ENCODE measurements around the gene ABCA2. TPM values are rescaled to one million over a fixed set of nuclear protein-coding genes. Genes with fewer than 3 reads are reported as not detected.

Gene ABCA2
- total RNA-seq, 4 donors from 2014 or later: 14.1 to 20.0 (median 16.7) TPM

- Histone ChIP-seq H3K36me3 (no peaks in the 10 kb centered on the region), H3K4me1 (peaks cover 6 to 12% of the 10 kb centered on the region in 2 donors), H3K27me3 (peaks cover 4 to 26% (median 21%) of the 10 kb centered on the region in 3 donors), H3K9me3 (no peaks in the 10 kb centered on the region), H3K27ac (no peak overlapping the region), H3K4me3 (no peak overlapping the region)
- no peak for DNase-seq
- TF ChIP-seq POLR2A (IDR thresholded peaks at IDR 0.05) (no peak), CTCF (IDR thresholded peaks at IDR 0.05 in 4 of 5, conservative IDR thresholded peaks at IDR 0.05 in 1 of 5) (no peak)
- intact Hi-C loops (cut with DNase I; ENCODE audit: low total_unique reads) (no loop called here), in situ Hi-C loops (cut with MboI; ENCODE audit: low sequenced_read_pairs in 4 of 4) (no loop called here)
- ATAC-seq: no peak
Observed at GRCh38 chr9:137058521-137059234, 30.6 kb upstream of the ABCA2 start.

- in situ Hi-C loops (cut with MboI; ENCODE audit: low sequenced_read_pairs in 4 of 4): no loop called here
- ATAC-seq (no peak), DNase-seq (no peak)
- Histone ChIP-seq H3K27me3 (peaks cover 11 to 37% (median 30%) of the 10 kb centered on the region in 3 donors), H3K36me3 (no peaks in the 10 kb centered on the region), H3K4me3 (no peak overlapping the region), H3K4me1 (peaks cover 6 to 12% of the 10 kb centered on the region in 2 donors), H3K27ac (no peak overlapping the region), H3K9me3 (no peaks in the 10 kb centered on the region)
- TF ChIP-seq CTCF (IDR thresholded peaks at IDR 0.05 in 4 of 5, conservative IDR thresholded peaks at IDR 0.05 in 1 of 5): no peak
- no peak for TF ChIP-seq POLR2A (IDR thresholded peaks at IDR 0.05)
- intact Hi-C loops (cut with DNase I; ENCODE audit: low total_unique reads): no loop called here
Observed at GRCh38 chr9:137057545-137057944, 29.5 kb upstream of the ABCA2 start.

- H3K27ac ChIP-seq: no peak overlapping the region
- DNase-seq: no peak
- in situ Hi-C loops (cut with MboI; ENCODE audit: low sequenced_read_pairs in 4 of 4): no loop called here
- no peak for ATAC-seq
- H3K4me3 ChIP-seq: no peak overlapping the region
- H3K4me1 ChIP-seq: peaks cover 6 to 12% of the 10 kb centered on the region in 2 donors
- no peaks in the 10 kb centered on the region for H3K36me3 ChIP-seq
- H3K9me3 ChIP-seq: no peaks in the 10 kb centered on the region
- TF ChIP-seq POLR2A (IDR thresholded peaks at IDR 0.05) (no peak), CTCF (IDR thresholded peaks at IDR 0.05 in 4 of 5, conservative IDR thresholded peaks at IDR 0.05 in 1 of 5) (no peak)
- intact Hi-C loops (cut with DNase I; ENCODE audit: low total_unique reads): no loop called here
- H3K27me3 ChIP-seq: peaks cover 17 to 43% (median 36%) of the 10 kb centered on the region in 3 donors
Observed at GRCh38 chr9:137056739-137057415, 28.8 kb upstream of the ABCA2 start.

GRCh38 chr9:137055385-137056364 lies 27.6 kb upstream of the ABCA2 start:
- H3K4me1 ChIP-seq: peaks cover 6 to 12% of the 10 kb centered on the region in 2 donors
- H3K27me3 ChIP-seq: peaks cover 18 to 52% (median 46%) of the 10 kb centered on the region in 3 donors
- no peak for TF ChIP-seq POLR2A (IDR thresholded peaks at IDR 0.05)
- TF ChIP-seq CTCF (IDR thresholded peaks at IDR 0.05 in 4 of 5, conservative IDR thresholded peaks at IDR 0.05 in 1 of 5): no peak

More at GRCh38 chr9:137055385-137056364, 27.6 kb upstream of the ABCA2 start:
- Histone ChIP-seq H3K4me3 (peak overlapping the region in 1 of 4 donors; percentile 17), H3K9me3 (no peaks in the 10 kb centered on the region), H3K27ac (peak overlapping the region in 3 of 4 donors; percentile 49 to 64 (median 63)), H3K36me3 (no peaks in the 10 kb centered on the region)
- peak in 1 of 2 donors; percentile 42 for DNase-seq
- intact Hi-C loops (cut with DNase I; ENCODE audit: low total_unique reads) (no loop called here), in situ Hi-C loops (cut with MboI; ENCODE audit: low sequenced_read_pairs in 4 of 4) (no loop called here)
- peak; percentile 43 to 59 for ATAC-seq
